ENCODE measurements around the gene FBXO2.

GRCh38 chr1:11652203-11652780 lies 1.9 kb downstream of the FBXO2 start:
- TF ChIP-seq CTCF (IDR thresholded peaks at IDR 0.05) (no peak), POLR2A (IDR thresholded peaks at IDR 0.05) (no peak)

All from heart left ventricle (tissue), 13 donors.